OCI-LY1 (cell line): ENCODE data around the gene ARHGEF39.
"Not testable (repeated sequence)": the region's sequence is repeated elsewhere in the genome, so short reads cannot be mapped to it uniquely, and the experiment has no call there.

Experiments
- EZH2 ChIP-seq: fragments of 200-600 bp; sonication (generic), shearing (Covaris generic); IDR thresholded peaks from 2 replicates; pipeline ENCODE4 v1.8.0; 2017; ENCODE audit warnings: borderline replicate concordance, mixed run types, mild to moderate bottlenecking, antibody characterized with exemption, low read length, moderate library complexity, mixed read lengths
- TF ChIP-seq, protein P1 (sequence below): fragments of 200-600 bp; sonication (generic), shearing (Covaris generic); IDR thresholded peaks from 2 replicates; pipeline ENCODE4 v1.5.1; 2017; ENCODE audit warnings: mild to moderate bottlenecking, antibody characterized with exemption, low read length, moderate library complexity, mixed read lengths

DNA sequence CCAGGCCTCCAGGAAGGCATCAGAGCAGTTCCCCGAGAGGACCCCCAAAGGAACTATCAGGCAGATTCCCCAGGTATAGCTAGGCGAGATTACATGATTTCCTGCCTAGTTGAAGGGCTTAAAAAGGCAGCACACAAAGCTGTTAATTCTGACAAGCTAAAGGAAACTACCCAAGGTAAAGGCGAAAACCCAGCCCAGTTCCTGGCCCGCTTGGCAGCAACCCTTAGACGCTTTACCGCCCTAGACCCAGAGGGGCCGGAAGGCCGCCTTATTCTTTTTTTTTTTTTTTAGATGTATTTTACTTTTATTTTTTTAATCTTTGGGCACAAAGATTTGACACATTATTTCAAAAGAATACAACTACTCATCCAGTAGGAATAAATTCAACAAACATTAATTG, 26.2 kb downstream of the ARHGEF39 start:
- TF ChIP-seq, protein P1, sequence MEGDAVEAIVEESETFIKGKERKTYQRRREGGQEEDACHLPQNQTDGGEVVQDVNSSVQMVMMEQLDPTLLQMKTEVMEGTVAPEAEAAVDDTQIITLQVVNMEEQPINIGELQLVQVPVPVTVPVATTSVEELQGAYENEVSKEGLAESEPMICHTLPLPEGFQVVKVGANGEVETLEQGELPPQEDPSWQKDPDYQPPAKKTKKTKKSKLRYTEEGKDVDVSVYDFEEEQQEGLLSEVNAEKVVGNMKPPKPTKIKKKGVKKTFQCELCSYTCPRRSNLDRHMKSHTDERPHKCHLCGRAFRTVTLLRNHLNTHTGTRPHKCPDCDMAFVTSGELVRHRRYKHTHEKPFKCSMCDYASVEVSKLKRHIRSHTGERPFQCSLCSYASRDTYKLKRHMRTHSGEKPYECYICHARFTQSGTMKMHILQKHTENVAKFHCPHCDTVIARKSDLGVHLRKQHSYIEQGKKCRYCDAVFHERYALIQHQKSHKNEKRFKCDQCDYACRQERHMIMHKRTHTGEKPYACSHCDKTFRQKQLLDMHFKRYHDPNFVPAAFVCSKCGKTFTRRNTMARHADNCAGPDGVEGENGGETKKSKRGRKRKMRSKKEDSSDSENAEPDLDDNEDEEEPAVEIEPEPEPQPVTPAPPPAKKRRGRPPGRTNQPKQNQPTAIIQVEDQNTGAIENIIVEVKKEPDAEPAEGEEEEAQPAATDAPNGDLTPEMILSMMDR: not testable (repeated sequence)
- TF ChIP-seq EZH2: not testable (repeated sequence)
